Stimulated activated CD4-positive, alpha-beta T cell treated with anti-CD3 and anti-CD28 coated beads, Interleukin-2, amount 100 ng/mL, for 4 hours (primary cell): ENCODE measurements around the gene NUP43.
A peak's percentile ranks its signal among the peaks of the same experiment; 100 is the strongest.
"Not testable (repeated sequence)": the region's sequence is repeated elsewhere in the genome, so short reads cannot be mapped to it uniquely, and the experiment has no call there.

Experiments used
- DNase-seq: peaks from one replicate; pipeline ENCODE4 v3.0.0-alpha.2; 2020; ENCODE audit warnings: low read depth

NUP43 gene

DNA sequence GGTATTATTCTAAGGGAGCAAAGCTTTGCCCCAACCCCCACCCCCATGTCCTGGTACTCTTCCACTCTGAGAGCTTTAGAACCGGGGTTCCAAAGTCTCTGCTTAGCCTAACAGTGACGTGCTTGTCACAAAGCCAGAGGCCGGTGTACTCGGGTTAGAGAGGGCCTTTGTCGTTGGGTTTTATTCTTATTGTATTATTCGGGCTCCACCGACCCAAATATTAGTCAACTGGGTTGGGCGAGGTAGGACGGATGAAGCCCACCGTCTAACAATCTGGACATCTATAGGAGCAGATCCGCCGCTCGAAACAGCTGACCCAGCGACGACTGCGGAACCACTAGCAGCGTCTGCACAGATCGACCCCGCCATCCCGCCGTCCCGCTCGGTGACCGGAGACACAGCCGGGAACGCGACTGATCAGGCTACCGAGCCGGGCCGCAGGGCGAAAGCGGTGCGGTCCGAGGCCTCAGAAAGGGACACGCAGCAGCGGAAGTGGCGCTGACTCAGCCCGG is 2.8 kb upstream of the NUP43 start:
- DNase-seq: not testable (repeated sequence)

- not testable (repeated sequence) for DNase-seq
These were observed 1.1 kb downstream of the NUP43 start for GRCh38 chr6:149745252-149745651.

GRCh38 chr6:149734915-149735314 is 11.4 kb downstream of the NUP43 start:
- no peak for DNase-seq

GRCh38 chr6:149733089-149733720 is 13.1 kb downstream of the NUP43 start:
- DNase-seq: no peak

- no peak for DNase-seq
These were observed 16.5 kb downstream of the NUP43 start for GRCh38 chr6:149729824-149730223.

DNA sequence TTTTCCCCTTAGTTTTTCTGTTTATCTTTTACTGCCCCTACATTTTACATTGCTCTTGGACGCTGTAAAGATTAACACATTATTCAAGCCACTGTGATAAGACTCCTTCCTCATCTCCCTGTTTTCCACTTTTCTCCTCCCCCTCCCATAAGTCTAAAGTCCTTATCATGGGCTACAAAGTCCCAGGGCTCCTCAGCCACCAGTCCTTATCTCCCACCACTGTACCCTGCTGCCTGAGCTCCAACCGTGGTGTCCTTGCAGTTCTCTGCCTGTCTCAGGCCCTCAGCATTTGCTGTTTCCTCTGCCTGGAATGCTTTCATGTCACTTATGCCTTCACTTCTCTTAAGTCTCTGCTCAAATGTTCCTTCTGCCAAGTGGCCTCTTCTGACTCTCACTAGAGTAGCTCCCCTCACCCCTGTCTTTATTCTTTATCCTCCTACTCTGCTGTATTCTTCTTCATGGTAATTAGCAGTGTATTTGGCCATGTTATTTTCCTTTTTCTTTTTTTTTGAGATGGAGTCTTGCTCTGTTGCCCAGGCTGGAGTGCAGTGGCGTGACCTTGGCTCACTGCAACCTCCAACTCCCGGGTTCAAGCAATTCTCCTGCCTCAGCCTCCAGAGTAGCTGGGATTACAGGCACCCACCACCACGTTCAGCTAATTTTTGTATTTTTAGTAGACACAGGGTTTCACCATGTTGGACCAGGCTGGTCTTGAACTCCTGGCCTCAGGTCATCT is 17.7 kb downstream of the NUP43 start:
- DNase-seq: no peak

DNA sequence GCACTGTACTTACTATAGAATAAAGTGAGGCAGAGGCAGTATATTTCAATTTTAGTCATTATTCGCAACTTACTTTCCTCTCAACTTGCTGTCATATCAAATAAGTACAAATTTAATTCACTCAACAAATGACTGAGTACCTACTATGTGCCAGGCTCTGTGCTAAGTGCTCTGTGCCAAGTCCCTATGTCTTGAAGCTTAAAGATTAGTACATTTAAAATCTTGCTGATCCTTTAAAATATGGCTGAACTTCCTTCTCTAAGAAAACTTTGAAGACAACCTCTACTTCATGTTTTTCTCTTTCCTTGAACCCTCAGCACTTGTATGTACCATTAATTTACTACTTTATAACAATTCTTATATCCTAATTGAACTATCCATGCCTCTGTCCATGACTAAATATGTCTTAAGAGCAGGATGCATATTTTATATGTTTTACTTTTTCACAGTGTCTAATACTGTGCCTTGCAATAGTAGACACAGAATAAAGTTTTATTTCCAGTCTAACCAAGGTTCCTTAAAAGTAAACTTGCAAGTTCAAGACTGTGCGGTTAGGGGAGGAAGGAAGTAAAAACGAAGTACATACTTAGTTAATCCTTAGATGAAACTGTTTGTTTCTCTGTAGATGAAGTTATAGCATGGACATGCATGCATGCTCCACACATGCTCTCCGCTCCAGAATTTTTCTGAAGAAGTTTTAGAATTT is 18.4 kb downstream of the NUP43 start:
- DNase-seq: no peak

GRCh38 chr6:149725785-149726184 is 20.5 kb downstream of the NUP43 start:
- DNase-seq: no peak

DNA sequence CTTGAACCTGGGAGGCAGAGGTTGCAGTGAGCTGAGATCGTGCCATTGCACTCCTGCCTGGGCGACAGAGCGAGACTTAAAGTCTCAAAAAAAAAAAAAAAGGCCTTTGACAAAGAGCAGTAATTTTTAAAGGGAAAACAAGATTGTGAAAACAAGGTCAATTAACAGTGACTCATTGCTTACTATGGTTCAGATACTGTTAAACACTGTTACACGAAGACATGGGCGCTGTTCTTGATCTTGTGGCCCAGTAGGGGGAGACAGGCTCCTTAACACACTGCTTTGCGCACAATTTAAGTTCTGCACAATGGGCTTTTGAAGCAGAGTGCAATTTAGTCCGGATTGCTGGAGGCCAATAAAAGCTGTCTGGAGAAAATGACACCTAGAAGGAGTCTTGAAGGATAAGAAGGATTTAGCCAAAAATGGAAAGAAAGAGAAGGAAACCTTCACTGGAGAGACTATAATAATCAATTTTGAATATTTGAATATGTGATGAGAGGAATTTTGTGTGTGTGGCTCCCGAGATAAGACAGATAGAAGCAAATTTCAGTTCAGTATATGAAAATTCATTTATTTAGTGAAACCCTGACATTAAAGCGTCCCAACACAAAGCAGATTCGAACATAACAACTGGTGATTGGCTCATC is 22.4 kb downstream of the NUP43 start:
- peak; percentile 37 for DNase-seq

- DNase-seq: no peak
These were observed 23.1 kb downstream of the NUP43 start for GRCh38 chr6:149723262-149723661.

DNA sequence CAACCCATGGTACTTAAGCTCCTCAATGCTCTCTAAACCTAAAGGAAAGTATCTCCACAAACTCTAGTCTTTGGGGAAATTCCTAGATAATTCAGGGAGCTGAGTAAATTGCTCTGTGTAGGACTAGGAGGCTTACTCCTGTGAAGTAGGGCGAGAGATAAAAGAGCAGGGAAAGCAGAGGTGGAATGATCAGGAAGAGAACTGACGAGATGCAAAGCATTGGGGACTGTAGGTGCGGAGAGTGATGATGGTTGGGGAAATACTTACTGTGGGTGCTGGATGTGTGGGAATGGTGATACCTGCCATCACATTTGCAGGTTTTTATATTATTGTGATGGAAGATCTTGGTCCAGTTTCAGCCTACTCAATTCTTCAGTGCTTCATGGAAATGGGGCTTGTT is 26.8 kb downstream of the NUP43 start:
- no peak for DNase-seq

GRCh38 chr6:149717588-149718458 is 28.5 kb downstream of the NUP43 start, which contains the start of gene LATS1:
Gene LATS1, minus strand, starts transcription at chr6:149718101. Its CDS starts 15,975 bp downstream, at chr6:149702126.
- peak; percentile 86 for DNase-seq

GRCh38 chr6:149717255-149717587 is 29.1 kb downstream of the NUP43 start:
- no peak for DNase-seq

DNA sequence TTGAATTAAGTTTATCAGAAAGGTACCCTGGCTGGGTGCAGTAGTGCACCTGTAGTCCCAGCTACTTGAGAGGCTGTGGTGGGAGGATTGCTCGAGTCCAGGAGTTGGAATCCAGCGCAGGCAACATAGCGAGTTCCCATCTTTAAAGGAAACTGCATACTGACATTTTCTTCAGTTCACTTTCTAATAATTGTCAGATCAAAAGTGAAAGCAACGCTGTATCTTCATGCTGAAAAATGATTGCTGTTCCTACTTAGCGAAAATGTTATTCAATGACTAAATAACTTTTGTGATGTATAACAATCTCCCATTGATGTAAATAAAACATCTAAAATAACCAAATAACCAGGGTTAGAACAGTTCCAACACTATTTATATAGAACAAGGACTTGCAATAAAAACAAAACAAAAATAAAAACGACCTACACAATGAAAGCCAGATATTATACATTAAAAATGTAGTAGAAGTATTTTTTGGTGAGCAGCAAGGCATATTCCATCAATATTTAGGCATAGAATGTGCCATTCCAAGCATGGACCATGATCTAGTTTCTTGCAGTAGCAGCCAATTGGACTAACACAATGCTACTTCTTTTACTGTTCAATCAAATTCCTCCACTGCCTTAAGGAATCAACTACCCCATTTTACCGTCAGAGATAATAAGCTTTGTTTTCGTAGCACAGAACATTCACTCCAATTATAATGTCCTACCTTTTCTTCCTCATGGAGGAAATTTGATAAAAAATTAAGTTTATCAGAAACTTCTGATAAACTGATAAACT is 30.0 kb downstream of the NUP43 start:
- DNase-seq: no peak

DNA sequence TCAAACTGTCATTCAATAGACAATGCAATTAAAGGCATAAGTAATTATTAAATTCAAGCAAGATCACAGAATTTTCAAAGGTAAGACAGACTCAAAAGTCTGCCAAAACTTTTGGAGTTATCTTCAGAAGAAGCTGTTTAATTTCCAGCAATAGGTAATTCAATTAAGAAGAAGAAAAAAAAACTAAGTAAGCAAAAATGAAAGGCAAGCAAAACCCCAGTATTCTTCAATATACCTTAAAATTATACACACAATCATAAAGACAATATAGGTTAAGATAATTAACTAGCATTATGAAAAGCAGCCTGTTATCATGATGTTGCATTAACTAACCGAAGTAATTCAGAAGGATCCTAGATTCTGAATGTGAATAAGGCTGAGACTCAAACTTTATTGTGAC is 31.9 kb downstream of the NUP43 start:
- DNase-seq: no peak

DNA sequence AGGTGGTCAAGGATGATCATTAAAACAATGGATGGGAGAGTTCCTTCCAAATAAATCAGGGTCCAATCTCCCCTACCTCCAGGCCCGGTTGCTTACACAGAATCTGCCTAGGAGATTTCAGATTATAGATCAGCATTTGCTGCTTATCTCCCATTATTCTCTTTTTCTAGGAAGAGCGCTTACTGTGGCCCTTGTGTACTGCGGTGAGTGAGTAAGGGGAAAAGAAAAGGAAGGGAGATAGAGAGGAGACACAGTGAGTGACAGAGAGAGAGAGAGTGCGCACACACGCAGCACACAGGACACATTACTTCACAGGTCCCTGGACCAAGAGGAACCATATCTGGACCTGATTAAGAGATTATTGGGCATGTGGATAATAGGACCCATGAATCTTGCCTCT is 34.6 kb downstream of the NUP43 start:
- DNase-seq: no peak

GRCh38 chr6:149701714-149702113 is 44.6 kb downstream of the NUP43 start:
- DNase-seq: no peak

GRCh38 chr6:149699150-149699549 is 47.2 kb downstream of the NUP43 start:
- DNase-seq: no peak

DNA sequence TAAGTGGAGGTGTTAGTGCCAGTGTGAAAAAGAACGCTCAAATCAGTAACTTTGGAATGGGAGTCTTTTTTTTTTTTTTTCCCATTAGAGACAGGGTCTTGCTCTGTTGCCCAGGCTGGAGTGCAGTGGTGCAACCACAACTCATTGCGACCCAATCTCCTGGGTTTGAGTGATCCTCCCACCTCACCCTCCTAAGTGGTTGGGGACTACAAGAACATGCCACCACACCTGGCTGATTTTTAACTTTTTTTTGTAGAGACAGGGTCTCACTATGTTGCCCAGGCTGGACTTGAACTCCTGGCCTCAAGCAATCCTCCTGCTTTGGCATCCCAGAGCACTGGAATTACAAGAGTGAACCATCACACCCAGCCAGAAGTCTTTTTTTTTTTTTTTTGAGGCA is 48.2 kb downstream of the NUP43 start:
- no peak for DNase-seq

- no peak for DNase-seq
These were observed 49.4 kb downstream of the NUP43 start for GRCh38 chr6:149696901-149697300.

- no peak for DNase-seq
These were observed 51.4 kb downstream of the NUP43 start for GRCh38 chr6:149694921-149695320.
